ENCODE measurements around the gene CDH6.

The CDH6 gene

GRCh38 chr5:31255041-31255440, 61.6 kb downstream of the CDH6 start:
- no peak for DNase-seq

- DNase-seq: no peak
Measured at GRCh38 chr5:31268256-31268655, 74.8 kb downstream of the CDH6 start.

GRCh38 chr5:31268686-31269085, 75.2 kb downstream of the CDH6 start:
- DNase-seq: no peak

- no peak for DNase-seq
Measured at GRCh38 chr5:31269259-31269658, 75.8 kb downstream of the CDH6 start.

GRCh38 chr5:31270396-31270795, 76.9 kb downstream of the CDH6 start:
- peak; percentile 32 for DNase-seq

GRCh38 chr5:31271567-31271966, 78.1 kb downstream of the CDH6 start:
- no peak for DNase-seq

- DNase-seq: no peak
Measured at GRCh38 chr5:31273161-31273560, 79.7 kb downstream of the CDH6 start.

- no peak for DNase-seq
Measured at GRCh38 chr5:31273631-31274378, 80.3 kb downstream of the CDH6 start.

- DNase-seq: no peak
Measured at GRCh38 chr5:31280210-31280609, 86.7 kb downstream of the CDH6 start.

- no peak for DNase-seq
Measured at GRCh38 chr5:31283326-31283725, 89.8 kb downstream of the CDH6 start.

- no peak for DNase-seq
Measured at GRCh38 chr5:31285025-31285424, 91.5 kb downstream of the CDH6 start.

- DNase-seq: no peak
Measured at GRCh38 chr5:31287985-31288384, 94.5 kb downstream of the CDH6 start.

GRCh38 chr5:31289429-31289828, 95.9 kb downstream of the CDH6 start:
- no peak for DNase-seq

- no peak for DNase-seq
Measured at GRCh38 chr5:31291323-31291854, 97.9 kb downstream of the CDH6 start.

GRCh38 chr5:31300501-31300900, 107.0 kb downstream of the CDH6 start:
- DNase-seq: no peak

GRCh38 chr5:31301833-31302232, 108.3 kb downstream of the CDH6 start:
- no peak for DNase-seq

GRCh38 chr5:31303688-31304087, 110.2 kb downstream of the CDH6 start:
- DNase-seq: no peak

- no peak for DNase-seq
Measured at GRCh38 chr5:31317665-31318064, 124.2 kb downstream of the CDH6 start.

GRCh38 chr5:31319335-31319734, 125.8 kb downstream of the CDH6 start:
- DNase-seq: no peak

GRCh38 chr5:31322946-31323345, 129.5 kb downstream of the CDH6 start:
- DNase-seq: no peak

GRCh38 chr5:31324842-31325241, 131.4 kb downstream of the CDH6 start:
- no peak for DNase-seq

GRCh38 chr5:31328040-31328733, 134.7 kb downstream of the CDH6 start:
- no peak for DNase-seq

GRCh38 chr5:31329715-31330114, 136.2 kb downstream of the CDH6 start:
- no peak for DNase-seq

GRCh38 chr5:31332160-31332559, 138.7 kb downstream of the CDH6 start:
- DNase-seq: no peak
